ENCODE data around the gene CGREF1.

Gene CGREF1

GRCh38 chr2:27085673-27086089, 33.2 kb downstream of the CGREF1 start:
- peak; percentile 43 for DNase-seq (ENCODE audit: low read depth, low spot score)
- H3K4me3 ChIP-seq (ENCODE audit: insufficient read length, low read depth): peak overlapping the region; percentile 61
- TF ChIP-seq YY1 (IDR thresholded peaks at IDR 0.05; ENCODE audit: insufficient read depth, insufficient read length) (no peak), SUZ12 (IDR thresholded peaks at IDR 0.05; ENCODE audit: extremely low read depth, insufficient read depth, insufficient read length) (no peak), ZNF274 (IDR thresholded peaks at IDR 0.05; ENCODE audit: low read depth, low read length) (no peak)
- H3K9me3 ChIP-seq (ENCODE audit: insufficient read depth, low read length): no peaks in the 10 kb centered on the region
- H3K4me1 ChIP-seq (ENCODE audit: insufficient read depth, insufficient read length): peaks cover 8% of the 10 kb centered on the region
- H3K27me3 ChIP-seq (ENCODE audit: insufficient read depth, insufficient read length): peaks cover 11% of the 10 kb centered on the region
- no peaks in the 10 kb centered on the region for H3K36me3 ChIP-seq (ENCODE audit: insufficient read depth, insufficient read length, low read length)
- H3K9ac ChIP-seq (ENCODE audit: insufficient read length, low read depth): peak overlapping the region; percentile 90

DNA sequence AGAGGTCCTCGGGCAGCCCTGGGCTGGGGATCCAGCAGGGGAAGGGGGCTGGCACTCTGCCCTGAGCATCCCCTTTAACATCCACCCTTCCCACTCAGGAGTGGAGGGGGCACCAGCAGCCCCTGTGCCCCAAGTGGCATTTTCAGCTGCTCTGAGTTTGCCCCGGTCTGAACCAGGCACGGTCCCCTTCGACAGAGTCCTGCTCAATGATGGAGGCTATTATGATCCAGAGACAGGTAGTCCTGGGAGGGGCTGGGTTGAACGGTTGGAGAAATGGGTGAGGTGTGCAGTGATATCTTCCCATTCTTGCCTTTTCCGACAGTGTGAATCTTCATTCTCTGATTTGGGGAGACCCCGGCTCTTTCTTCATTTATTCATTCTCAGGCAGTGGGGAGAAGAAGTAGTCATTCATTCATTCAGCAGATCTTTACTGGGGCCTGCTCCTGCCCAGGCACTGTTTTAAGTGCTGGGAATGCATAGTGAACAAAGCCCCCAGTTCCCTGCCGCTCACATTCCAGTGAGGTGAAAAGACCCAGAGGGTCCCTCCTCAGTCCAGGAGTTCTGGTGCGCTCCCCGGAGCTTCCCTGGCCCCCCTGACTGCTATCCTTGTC, 33.8 kb downstream of the CGREF1 start:
- TF ChIP-seq YY1 (IDR thresholded peaks at IDR 0.05; ENCODE audit: insufficient read depth, insufficient read length) (no peak), ZNF274 (IDR thresholded peaks at IDR 0.05; ENCODE audit: low read depth, low read length) (no peak), SUZ12 (IDR thresholded peaks at IDR 0.05; ENCODE audit: extremely low read depth, insufficient read depth, insufficient read length) (no peak)
- H3K36me3 ChIP-seq (ENCODE audit: insufficient read depth, insufficient read length, low read length): no peaks in the 10 kb centered on the region
- no peaks in the 10 kb centered on the region for H3K9me3 ChIP-seq (ENCODE audit: insufficient read depth, low read length)
- peaks cover 11% of the 10 kb centered on the region for H3K27me3 ChIP-seq (ENCODE audit: insufficient read depth, insufficient read length)
- no peak for DNase-seq (ENCODE audit: low read depth, low spot score)
- peak overlapping the region; percentile 61 for H3K4me3 ChIP-seq (ENCODE audit: insufficient read length, low read depth)
- H3K4me1 ChIP-seq (ENCODE audit: insufficient read depth, insufficient read length): peaks cover 8% of the 10 kb centered on the region
- H3K9ac ChIP-seq (ENCODE audit: insufficient read length, low read depth): peak overlapping the region; percentile 90

DNA sequence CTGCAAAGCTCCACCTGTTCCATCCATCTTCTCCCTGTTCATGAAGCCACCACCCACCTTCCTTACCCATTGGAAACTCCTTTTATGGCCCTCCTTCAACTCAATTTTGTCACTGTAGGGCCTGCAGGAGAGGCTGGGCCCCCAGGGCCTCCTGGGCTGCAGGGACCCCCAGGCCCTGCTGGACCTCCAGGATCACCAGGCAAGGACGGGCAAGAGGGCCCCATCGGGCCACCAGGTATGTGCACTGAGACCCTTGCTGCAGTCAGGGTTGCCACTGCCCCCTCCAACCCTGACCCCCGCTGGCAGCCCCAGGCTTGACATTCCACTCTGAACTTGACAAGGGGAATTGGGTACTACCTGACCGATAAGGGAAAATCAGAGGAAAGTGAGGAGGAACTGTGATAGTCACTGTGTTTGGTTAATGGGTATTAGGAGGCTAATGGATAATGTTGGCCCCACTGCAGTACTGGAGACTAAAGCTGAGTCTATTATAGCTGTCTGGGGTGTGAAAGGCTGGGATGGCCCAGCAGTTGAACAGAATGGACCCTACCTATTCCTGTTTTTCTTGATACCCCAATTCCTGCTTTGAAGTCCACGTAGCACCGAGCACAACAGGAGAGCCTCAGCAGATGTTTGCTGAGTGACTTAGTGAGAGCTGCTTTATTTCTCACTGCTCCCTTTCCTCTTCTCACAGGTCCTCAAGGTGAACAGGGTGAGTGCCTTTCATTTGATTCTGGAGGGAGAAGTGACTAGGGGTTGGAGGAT, 34.4 kb downstream of the CGREF1 start:
- H3K9ac ChIP-seq (ENCODE audit: insufficient read length, low read depth): no peak overlapping the region

DNA sequence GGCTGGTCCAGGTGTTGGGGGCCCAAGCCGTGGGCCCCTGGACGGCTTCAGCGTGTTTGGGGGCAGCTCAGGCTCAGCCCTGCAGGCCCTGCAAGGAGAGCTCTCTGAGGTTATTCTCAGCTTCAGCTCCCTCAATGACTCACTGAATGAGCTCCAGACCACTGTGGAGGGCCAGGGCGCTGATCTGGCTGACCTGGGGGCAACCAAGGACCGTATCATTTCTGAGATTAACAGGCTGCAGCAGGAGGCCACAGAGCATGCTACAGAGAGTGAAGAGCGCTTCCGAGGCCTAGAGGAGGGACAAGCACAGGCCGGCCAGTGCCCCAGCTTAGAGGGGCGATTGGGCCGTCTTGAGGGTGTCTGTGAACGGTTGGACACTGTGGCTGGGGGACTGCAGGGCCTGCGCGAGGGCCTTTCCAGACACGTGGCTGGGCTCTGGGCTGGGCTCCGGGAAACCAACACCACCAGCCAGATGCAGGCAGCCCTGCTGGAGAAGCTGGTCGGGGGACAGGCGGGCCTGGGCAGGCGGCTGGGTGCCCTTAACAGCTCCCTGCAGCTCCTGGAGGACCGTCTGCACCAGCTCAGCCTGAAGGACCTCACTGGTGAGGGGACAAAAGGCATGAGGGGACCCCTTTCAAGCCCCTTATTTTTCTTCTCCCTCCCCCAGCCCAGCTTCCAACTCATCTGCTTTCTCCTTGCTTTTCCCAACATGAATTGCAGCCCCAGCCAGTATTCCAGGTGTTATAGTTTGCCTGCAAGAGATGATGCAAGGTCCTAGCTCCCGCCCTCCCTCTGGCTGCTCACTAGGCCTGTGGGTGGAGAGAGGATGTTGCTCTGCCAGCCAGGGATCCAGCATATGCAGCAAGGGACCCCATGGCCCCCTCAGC, 35.3 kb downstream of the CGREF1 start:
- TF ChIP-seq SUZ12 (IDR thresholded peaks at IDR 0.05; ENCODE audit: extremely low read depth, insufficient read depth, insufficient read length) (no peak), ZNF274 (IDR thresholded peaks at IDR 0.05; ENCODE audit: low read depth, low read length) (no peak), YY1 (IDR thresholded peaks at IDR 0.05; ENCODE audit: insufficient read depth, insufficient read length) (no peak)
- no peak overlapping the region for H3K4me3 ChIP-seq (ENCODE audit: insufficient read length, low read depth)
- H3K9me3 ChIP-seq (ENCODE audit: insufficient read depth, low read length): no peaks in the 10 kb centered on the region
- H3K36me3 ChIP-seq (ENCODE audit: insufficient read depth, insufficient read length, low read length): no peaks in the 10 kb centered on the region
- H3K27me3 ChIP-seq (ENCODE audit: insufficient read depth, insufficient read length): peaks cover 11% of the 10 kb centered on the region
- H3K4me1 ChIP-seq (ENCODE audit: insufficient read depth, insufficient read length): peaks cover 8% of the 10 kb centered on the region
- DNase-seq (ENCODE audit: low read depth, low spot score): no peak
- H3K9ac ChIP-seq (ENCODE audit: insufficient read length, low read depth): peak overlapping the region; percentile 50

More for the DNA sequence above, 34.4 kb downstream of the CGREF1 start:
- no peak for TF ChIP-seq SUZ12 (IDR thresholded peaks at IDR 0.05; ENCODE audit: extremely low read depth, insufficient read depth, insufficient read length)
- no peak for TF ChIP-seq YY1 (IDR thresholded peaks at IDR 0.05; ENCODE audit: insufficient read depth, insufficient read length)
- TF ChIP-seq ZNF274 (IDR thresholded peaks at IDR 0.05; ENCODE audit: low read depth, low read length): no peak
- Histone ChIP-seq H3K4me3 (ENCODE audit: insufficient read length, low read depth) (no peak overlapping the region), H3K27me3 (ENCODE audit: insufficient read depth, insufficient read length) (peaks cover 11% of the 10 kb centered on the region), H3K4me1 (ENCODE audit: insufficient read depth, insufficient read length) (peaks cover 8% of the 10 kb centered on the region), H3K9me3 (ENCODE audit: insufficient read depth, low read length) (no peaks in the 10 kb centered on the region), H3K36me3 (ENCODE audit: insufficient read depth, insufficient read length, low read length) (no peaks in the 10 kb centered on the region)
- no peak for DNase-seq (ENCODE audit: low read depth, low spot score)

GRCh38 chr2:27082773-27083409, 36.0 kb downstream of the CGREF1 start:
- Histone ChIP-seq H3K9ac (ENCODE audit: insufficient read length, low read depth) (peak overlapping the region; percentile 50), H3K4me3 (ENCODE audit: insufficient read length, low read depth) (no peak overlapping the region), H3K9me3 (ENCODE audit: insufficient read depth, low read length) (no peaks in the 10 kb centered on the region), H3K36me3 (ENCODE audit: insufficient read depth, insufficient read length, low read length) (no peaks in the 10 kb centered on the region), H3K4me1 (ENCODE audit: insufficient read depth, insufficient read length) (peaks cover 11% of the 10 kb centered on the region), H3K27me3 (ENCODE audit: insufficient read depth, insufficient read length) (peaks cover 11% of the 10 kb centered on the region)
- DNase-seq (ENCODE audit: low read depth, low spot score): no peak
- TF ChIP-seq ZNF274 (IDR thresholded peaks at IDR 0.05; ENCODE audit: low read depth, low read length): no peak
- TF ChIP-seq YY1 (IDR thresholded peaks at IDR 0.05; ENCODE audit: insufficient read depth, insufficient read length): no peak
- no peak for TF ChIP-seq SUZ12 (IDR thresholded peaks at IDR 0.05; ENCODE audit: extremely low read depth, insufficient read depth, insufficient read length)

DNA sequence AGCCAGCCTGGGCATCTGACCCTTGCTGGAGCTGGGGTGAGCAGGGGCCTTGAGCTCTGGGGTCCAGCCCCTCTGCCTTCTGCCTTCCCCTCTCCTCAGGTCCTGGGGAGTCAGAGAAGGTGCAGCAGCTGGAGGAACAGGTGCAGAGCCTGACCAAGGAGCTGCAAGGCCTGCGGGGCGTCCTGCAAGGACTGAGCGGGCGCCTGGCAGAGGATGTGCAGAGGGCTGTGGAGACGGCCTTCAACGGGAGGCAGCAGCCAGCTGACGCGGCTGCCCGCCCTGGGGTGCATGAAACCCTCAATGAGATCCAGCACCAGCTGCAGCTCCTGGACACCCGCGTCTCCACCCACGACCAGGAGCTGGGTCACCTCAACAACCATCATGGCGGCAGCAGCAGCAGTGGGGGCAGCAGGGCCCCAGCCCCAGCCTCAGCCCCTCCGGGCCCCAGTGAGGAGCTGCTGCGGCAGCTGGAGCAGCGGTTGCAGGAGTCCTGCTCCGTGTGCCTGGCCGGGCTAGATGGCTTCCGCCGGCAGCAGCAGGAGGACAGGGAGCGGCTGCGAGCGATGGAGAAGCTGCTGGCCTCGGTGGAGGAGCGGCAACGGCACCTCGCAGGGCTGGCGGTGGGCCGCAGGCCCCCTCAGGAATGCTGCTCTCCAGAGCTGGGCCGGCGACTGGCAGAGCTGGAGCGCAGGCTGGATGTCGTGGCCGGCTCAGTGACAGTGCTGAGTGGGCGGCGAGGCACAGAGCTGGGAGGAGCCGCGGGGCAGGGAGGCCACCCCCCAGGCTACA, 36.8 kb downstream of the CGREF1 start:
- H3K4me3 ChIP-seq (ENCODE audit: insufficient read length, low read depth): no peak overlapping the region

More for the DNA sequence above, 36.8 kb downstream of the CGREF1 start:
- TF ChIP-seq SUZ12 (IDR thresholded peaks at IDR 0.05; ENCODE audit: extremely low read depth, insufficient read depth, insufficient read length): no peak
- TF ChIP-seq ZNF274 (IDR thresholded peaks at IDR 0.05; ENCODE audit: low read depth, low read length): no peak
- no peak for TF ChIP-seq YY1 (IDR thresholded peaks at IDR 0.05; ENCODE audit: insufficient read depth, insufficient read length)
- peaks cover 5% of the 10 kb centered on the region for H3K27me3 ChIP-seq (ENCODE audit: insufficient read depth, insufficient read length)
- no peak for DNase-seq (ENCODE audit: low read depth, low spot score)
- H3K9ac ChIP-seq (ENCODE audit: insufficient read length, low read depth): peak overlapping the region; percentile 32
- no peaks in the 10 kb centered on the region for H3K9me3 ChIP-seq (ENCODE audit: insufficient read depth, low read length)
- H3K4me1 ChIP-seq (ENCODE audit: insufficient read depth, insufficient read length): peaks cover 10% of the 10 kb centered on the region
- no peaks in the 10 kb centered on the region for H3K36me3 ChIP-seq (ENCODE audit: insufficient read depth, insufficient read length, low read length)
